ENCODE data around the gene NGEF. TPM values are rescaled to one million over a fixed set of nuclear protein-coding genes. Genes with fewer than 3 reads are reported as not detected.

The NGEF gene
- polyA plus RNA-seq, 1 experiment: 0.10 TPM

DNA sequence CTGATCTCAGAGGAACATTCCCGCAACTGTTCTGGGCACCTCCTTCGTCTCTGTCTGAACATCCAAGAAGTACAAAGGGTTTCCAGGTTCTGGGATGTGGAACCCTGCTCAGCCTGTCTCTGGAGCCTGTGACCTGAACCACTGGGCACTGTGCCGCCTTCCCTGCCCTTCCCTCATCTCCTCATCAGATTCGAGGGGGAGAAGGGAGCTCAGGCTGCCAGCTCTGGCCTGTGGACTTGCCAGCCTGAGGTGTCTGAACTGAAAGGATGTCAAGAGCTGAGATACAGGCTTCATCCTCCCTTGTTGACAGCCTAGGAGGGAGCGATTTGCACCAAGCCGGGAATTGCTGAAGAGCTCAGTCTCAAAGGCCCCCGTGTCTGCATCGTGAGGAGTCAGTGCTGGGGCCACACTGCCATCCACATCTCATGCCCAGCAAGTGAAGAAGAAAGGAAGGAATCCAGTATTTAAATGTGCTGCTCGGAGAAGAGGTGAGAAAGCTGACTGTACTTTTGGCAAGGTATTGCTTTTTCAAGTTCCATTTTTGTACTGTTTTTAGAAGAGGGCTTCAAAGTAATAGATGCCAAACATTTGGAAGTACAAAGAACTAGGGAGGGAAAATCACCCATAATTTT lies 32.0 kb upstream of the NGEF start:
- Histone ChIP-seq H3K27ac (ENCODE audit: low read depth, low read length) (no peak overlapping the region), H3K4me3 (ENCODE audit: low read depth, low read length) (no peak overlapping the region), H3K27me3 (ENCODE audit: control insufficient read depth, insufficient read depth, low read length) (peaks cover 46% of the 10 kb centered on the region), H3K9me3 (ENCODE audit: control insufficient read depth, insufficient read depth, low read length) (no peaks in the 10 kb centered on the region; the same call in 1 of the 2 replicates)
- DNase-seq (ENCODE audit: low read depth, low spot score): no peak
- POLR2A ChIA-PET: no interaction called here
- TF ChIP-seq, protein P1, sequence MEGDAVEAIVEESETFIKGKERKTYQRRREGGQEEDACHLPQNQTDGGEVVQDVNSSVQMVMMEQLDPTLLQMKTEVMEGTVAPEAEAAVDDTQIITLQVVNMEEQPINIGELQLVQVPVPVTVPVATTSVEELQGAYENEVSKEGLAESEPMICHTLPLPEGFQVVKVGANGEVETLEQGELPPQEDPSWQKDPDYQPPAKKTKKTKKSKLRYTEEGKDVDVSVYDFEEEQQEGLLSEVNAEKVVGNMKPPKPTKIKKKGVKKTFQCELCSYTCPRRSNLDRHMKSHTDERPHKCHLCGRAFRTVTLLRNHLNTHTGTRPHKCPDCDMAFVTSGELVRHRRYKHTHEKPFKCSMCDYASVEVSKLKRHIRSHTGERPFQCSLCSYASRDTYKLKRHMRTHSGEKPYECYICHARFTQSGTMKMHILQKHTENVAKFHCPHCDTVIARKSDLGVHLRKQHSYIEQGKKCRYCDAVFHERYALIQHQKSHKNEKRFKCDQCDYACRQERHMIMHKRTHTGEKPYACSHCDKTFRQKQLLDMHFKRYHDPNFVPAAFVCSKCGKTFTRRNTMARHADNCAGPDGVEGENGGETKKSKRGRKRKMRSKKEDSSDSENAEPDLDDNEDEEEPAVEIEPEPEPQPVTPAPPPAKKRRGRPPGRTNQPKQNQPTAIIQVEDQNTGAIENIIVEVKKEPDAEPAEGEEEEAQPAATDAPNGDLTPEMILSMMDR (IDR thresholded peaks at IDR 0.05; ENCODE audit: low read depth, low read length): no peak
- CTCF ChIA-PET: interaction anchor here (0.9 to 2.9 kb wide), 2 partner anchors 9 to 206 kb away, joined by 3 to 26 read pairs; no protein-coding TSS in a partner anchor

DNA sequence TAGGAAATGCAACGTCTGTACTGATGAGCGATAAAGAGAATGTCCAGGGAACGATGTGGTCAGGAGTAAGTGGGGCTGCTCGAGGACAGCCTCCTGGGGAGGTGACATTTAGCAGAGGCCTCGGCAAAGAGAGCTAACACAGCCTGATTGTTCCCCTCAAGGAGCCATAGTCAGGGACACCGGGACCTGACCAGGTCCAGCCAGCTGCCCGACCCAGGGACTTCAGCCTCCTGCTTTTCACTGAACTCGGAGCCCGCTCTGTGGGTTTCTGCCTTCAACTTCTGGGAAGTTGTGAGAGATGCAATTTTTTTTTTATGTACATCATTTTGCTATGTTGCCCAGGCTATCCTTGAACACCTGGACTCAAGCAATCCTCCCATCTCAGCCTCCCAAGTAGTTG lies 29.5 kb upstream of the NGEF start:
- H3K27me3 ChIP-seq (ENCODE audit: control insufficient read depth, insufficient read depth, low read length): peaks cover 38% of the 10 kb centered on the region
- H3K9me3 ChIP-seq (ENCODE audit: control insufficient read depth, insufficient read depth, low read length): no peaks in the 10 kb centered on the region; the same call in 1 of the 2 replicates
- DNase-seq (ENCODE audit: low read depth, low spot score): no peak
- ChIA-PET CTCF (interaction anchor here (2.5 kb wide), 1 partner anchor 11 kb away, joined by 16 read pairs; no protein-coding TSS in a partner anchor), POLR2A (no interaction called here)
- no peak overlapping the region for H3K4me3 ChIP-seq (ENCODE audit: low read depth, low read length)
- no peak overlapping the region for H3K27ac ChIP-seq (ENCODE audit: low read depth, low read length)
- TF ChIP-seq, protein P1 (IDR thresholded peaks at IDR 0.05; ENCODE audit: low read depth, low read length): no peak

DNA sequence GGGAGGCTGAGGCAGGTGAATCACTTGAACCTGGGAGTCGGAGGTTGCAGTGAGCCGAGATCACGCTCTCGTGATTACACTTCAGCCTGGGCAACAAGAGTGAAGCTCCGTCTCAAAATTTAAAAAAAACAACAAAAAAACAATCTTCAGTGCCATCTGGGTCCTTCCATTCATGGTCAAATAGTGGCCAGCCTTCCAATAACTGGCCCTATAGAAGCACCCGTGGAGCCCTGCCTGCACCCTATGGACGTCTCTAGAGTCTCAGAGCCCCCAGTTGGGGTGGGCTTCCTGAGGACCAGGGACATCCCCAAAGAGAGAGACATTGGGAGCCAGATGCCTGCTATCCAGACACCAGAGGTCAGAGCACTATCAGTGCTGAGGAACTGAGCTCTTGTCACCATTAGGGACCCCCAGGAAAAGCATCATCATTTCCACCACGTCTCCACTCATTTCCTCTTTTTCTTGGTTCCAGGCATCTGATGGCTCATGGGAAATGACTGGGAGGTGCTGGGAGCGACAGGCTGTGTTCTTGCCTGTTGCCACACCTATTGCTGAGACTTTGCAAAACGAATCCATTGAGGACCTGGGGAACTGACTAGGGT lies 28.8 kb upstream of the NGEF start:
- TF ChIP-seq, protein P1 (IDR thresholded peaks at IDR 0.05; ENCODE audit: low read depth, low read length): no peak
- peaks cover 37% of the 10 kb centered on the region for H3K27me3 ChIP-seq (ENCODE audit: control insufficient read depth, insufficient read depth, low read length)
- ChIA-PET CTCF (interaction anchor here (2.5 kb wide), 1 partner anchor 12 kb away, joined by 16 read pairs; no protein-coding TSS in a partner anchor), POLR2A (no interaction called here)
- H3K9me3 ChIP-seq (ENCODE audit: control insufficient read depth, insufficient read depth, low read length): no peaks in the 10 kb centered on the region; the same call in 1 of the 2 replicates
- H3K27ac ChIP-seq (ENCODE audit: low read depth, low read length): no peak overlapping the region
- H3K4me3 ChIP-seq (ENCODE audit: low read depth, low read length): no peak overlapping the region
- no peak for DNase-seq (ENCODE audit: low read depth, low spot score)

DNA sequence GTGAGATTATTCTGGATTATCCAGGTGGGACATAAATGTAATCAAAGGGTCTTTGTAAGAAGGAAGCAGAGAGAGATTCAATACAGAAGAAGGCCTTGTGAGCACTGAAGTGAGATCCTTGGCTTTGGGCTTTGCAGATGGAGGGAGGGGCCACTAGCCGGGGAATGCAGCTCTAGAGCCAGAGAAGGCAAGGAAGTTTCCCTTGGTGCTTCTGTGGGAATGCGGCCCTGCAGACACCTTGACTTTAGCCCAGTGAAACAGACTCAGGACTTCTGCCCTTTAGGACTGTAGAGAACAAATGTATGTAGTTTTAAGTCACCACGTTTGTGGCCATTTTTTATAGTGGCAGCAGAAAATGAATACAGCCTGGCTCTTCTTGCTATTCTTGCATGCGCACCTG lies 27.5 kb upstream of the NGEF start:
- TF ChIP-seq, protein P1 (IDR thresholded peaks at IDR 0.05; ENCODE audit: low read depth, low read length): no peak
- CTCF ChIA-PET: interaction anchor here (0.8 to 2.5 kb wide), 2 partner anchors 13 to 14 kb away, joined by 3 to 16 read pairs; no protein-coding TSS in a partner anchor

More for the DNA sequence above, 27.5 kb upstream of the NGEF start:
- H3K27me3 ChIP-seq (ENCODE audit: control insufficient read depth, insufficient read depth, low read length): peaks cover 31% of the 10 kb centered on the region
- H3K4me3 ChIP-seq (ENCODE audit: low read depth, low read length): no peak overlapping the region
- no peak for DNase-seq (ENCODE audit: low read depth, low spot score)
- peaks cover 5% of the 10 kb centered on the region; the same call in 1 of the 2 replicates for H3K9me3 ChIP-seq (ENCODE audit: control insufficient read depth, insufficient read depth, low read length)
- POLR2A ChIA-PET: no interaction called here
- H3K27ac ChIP-seq (ENCODE audit: low read depth, low read length): no peak overlapping the region

All from AG04450 (cell line).